Progenitor cell of endocrine pancreas (in vitro differentiated cells): Measurements from ENCODE around the gene NTN1. TPM values are rescaled to one million over a fixed set of nuclear protein-coding genes. Genes with fewer than 3 reads are reported as not detected.

Experiments
- DNase-seq: peaks from one replicate; pipeline ENCODE4 v3.0.0; 2021; ENCODE audit warnings: low spot score; ENCODE audit not compliant: unreplicated experiment
- H3K27ac Mint-ChIP-seq: 2 replicates; pipeline ENCODE4 v1.8.0; 2021; ENCODE audit warnings: mild to moderate bottlenecking, moderate library complexity, mixed read lengths
- H3K27me3 Mint-ChIP-seq: 2 replicates; pipeline ENCODE4 v1.8.0; 2021; ENCODE audit warnings: mixed read lengths
- H3K36me3 Mint-ChIP-seq: 2 replicates; pipeline ENCODE4 v1.8.0; 2022; ENCODE audit warnings: mixed read lengths; ENCODE audit not compliant: insufficient read depth
- H3K4me1 Mint-ChIP-seq: 2 replicates; pipeline ENCODE4 v1.8.0; 2021; ENCODE audit warnings: low read depth, mixed read lengths
- H3K4me3 Mint-ChIP-seq: 2 replicates; pipeline ENCODE4 v1.8.0; 2021; ENCODE audit warnings: low read depth, mild to moderate bottlenecking, moderate library complexity, mixed read lengths
- H3K9me3 Mint-ChIP-seq: 2 replicates; pipeline ENCODE4 v1.8.0; 2021; ENCODE audit warnings: low read depth, mixed read lengths
- total RNA-seq: library from RNA; stranded (reverse); gene quantifications from 2 replicates; pipeline ENCODE4 v1.2.1, GENCODE V29; 2021
- TF ChIP-seq, protein P1 (sequence below): fragments of 200-600 bp; sonication (generic); IDR thresholded peaks from one replicate; pipeline ENCODE4 v1.5.0; 2021; ENCODE audit warnings: antibody characterized with exemption, mild to moderate bottlenecking; ENCODE audit not compliant: unreplicated experiment

NTN1 gene
- total RNA-seq, 1 donor from 2014 or later = 4.4 TPM

DNA sequence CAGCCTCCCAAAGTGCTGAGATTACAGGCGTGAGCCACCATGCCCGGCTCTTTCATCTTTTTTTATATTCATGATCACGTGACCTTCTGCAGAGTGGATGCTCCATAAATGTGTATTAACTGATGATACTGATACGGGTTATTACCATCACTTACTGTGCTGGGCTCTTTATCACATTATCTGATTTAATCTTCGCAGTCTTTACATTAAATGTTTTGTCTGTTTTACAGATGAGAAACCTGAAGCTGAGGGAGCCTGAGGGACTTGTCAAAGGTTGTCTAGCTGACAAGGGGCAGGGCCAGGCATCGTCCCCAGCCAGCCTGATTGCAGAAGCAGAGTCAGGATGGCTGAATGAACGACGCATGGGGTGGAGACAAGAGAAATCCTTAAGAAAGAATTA lies 104.4 kb downstream of the NTN1 start:
- DNase-seq = no peak
- no peaks in the 10 kb centered on the region for H3K9me3 Mint-ChIP-seq
- H3K4me3 Mint-ChIP-seq = no peak overlapping the region
- H3K27ac Mint-ChIP-seq = no peak overlapping the region
- H3K27me3 Mint-ChIP-seq = peaks cover 83% of the 10 kb centered on the region
- H3K4me1 Mint-ChIP-seq = peaks cover 2% of the 10 kb centered on the region
- TF ChIP-seq, protein P1, sequence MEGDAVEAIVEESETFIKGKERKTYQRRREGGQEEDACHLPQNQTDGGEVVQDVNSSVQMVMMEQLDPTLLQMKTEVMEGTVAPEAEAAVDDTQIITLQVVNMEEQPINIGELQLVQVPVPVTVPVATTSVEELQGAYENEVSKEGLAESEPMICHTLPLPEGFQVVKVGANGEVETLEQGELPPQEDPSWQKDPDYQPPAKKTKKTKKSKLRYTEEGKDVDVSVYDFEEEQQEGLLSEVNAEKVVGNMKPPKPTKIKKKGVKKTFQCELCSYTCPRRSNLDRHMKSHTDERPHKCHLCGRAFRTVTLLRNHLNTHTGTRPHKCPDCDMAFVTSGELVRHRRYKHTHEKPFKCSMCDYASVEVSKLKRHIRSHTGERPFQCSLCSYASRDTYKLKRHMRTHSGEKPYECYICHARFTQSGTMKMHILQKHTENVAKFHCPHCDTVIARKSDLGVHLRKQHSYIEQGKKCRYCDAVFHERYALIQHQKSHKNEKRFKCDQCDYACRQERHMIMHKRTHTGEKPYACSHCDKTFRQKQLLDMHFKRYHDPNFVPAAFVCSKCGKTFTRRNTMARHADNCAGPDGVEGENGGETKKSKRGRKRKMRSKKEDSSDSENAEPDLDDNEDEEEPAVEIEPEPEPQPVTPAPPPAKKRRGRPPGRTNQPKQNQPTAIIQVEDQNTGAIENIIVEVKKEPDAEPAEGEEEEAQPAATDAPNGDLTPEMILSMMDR = no peak
- no peaks in the 10 kb centered on the region for H3K36me3 Mint-ChIP-seq

DNA sequence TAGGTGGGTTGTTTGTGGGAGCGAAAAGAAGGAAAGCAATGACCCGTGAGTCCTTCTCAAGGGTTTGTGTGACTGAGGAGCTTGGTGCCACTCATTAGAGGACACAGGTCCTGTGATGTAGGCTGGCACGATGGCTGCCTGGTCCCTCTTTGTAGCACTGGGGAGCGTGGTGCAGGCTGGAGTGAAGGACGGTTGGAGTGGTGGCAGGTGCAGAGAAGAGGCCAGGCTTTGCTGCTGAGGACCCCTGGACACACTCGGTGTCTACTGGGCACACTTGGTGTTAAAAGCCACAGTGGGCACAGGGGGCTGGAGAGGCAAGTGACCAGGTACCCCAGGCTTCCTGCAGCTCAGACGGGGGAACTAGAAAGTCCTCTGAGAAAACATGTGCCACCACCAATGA lies 106.0 kb downstream of the NTN1 start:
- Mint-ChIP-seq H3K27ac (no peak overlapping the region), H3K27me3 (peaks cover 82% of the 10 kb centered on the region), H3K4me1 (no peaks in the 10 kb centered on the region), H3K36me3 (no peaks in the 10 kb centered on the region), H3K4me3 (no peak overlapping the region), H3K9me3 (no peaks in the 10 kb centered on the region)
- TF ChIP-seq, protein P1 = no peak
- DNase-seq = no peak

GRCh38 chr17:9131371-9131770 lies 110.1 kb downstream of the NTN1 start:
- no peaks in the 10 kb centered on the region for H3K4me1 Mint-ChIP-seq
- TF ChIP-seq, protein P1 = no peak
- H3K27ac Mint-ChIP-seq = no peak overlapping the region
- no peaks in the 10 kb centered on the region for H3K36me3 Mint-ChIP-seq
- no peak overlapping the region for H3K4me3 Mint-ChIP-seq
- no peaks in the 10 kb centered on the region for H3K9me3 Mint-ChIP-seq
- peaks cover 82% of the 10 kb centered on the region for H3K27me3 Mint-ChIP-seq
- no peak for DNase-seq

DNA sequence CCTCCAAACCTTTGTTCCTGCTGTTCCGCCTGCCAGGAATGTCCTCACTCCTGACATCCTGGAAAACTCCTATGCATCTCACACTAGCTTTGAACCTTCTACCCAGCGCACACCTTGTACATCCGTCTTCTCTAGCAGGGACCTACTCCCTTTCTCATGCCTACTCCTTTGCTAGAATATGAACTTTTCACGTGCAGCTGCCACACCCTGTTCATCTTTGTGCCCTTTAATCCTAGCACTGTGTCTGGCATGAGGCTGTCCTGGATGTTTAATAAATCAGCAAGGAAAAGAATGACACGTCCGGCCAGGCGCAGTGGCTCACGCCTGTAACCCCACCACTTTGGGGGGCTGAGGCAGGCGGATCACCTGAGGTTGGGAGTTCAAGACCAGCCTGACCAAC lies 111.0 kb downstream of the NTN1 start:
- DNase-seq = no peak
- TF ChIP-seq, protein P1 = no peak
- Mint-ChIP-seq H3K4me3 (no peak overlapping the region), H3K27ac (no peak overlapping the region), H3K36me3 (no peaks in the 10 kb centered on the region), H3K27me3 (peaks cover 82% of the 10 kb centered on the region), H3K9me3 (no peaks in the 10 kb centered on the region), H3K4me1 (peaks cover 4% of the 10 kb centered on the region)

DNA sequence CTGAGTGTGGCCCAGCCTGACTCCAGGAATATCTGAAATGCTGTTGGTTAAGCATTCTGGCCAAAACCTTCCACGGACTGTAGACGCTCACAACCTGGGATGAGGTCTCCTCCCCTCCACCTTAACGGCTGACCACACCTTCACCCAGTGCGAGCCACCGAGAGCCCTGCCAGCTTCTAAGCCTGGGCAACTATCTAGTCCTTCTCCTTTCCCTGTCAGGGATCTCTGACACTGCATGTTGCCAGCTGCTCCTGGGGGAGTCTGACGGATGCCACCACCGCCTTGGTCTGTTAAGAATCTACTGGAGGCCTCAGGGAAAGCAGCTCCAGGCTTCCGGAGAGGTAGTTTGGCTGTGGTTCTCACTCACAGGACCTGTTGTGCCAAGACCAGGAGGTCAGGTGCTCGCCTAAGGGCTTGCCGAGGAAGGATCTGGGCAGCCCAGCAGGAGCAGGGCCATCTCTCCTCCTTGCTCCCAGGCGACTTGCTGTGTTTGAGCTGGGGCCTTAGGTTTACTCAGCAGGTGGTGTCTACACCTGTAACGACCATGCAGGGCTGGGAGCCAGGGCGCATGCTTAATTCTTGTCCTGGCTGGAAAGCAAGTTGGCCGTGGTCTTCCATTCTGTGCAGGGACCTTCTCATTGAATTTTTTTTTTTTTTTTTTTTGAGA lies 111.8 kb downstream of the NTN1 start:
- Mint-ChIP-seq H3K9me3 (no peaks in the 10 kb centered on the region), H3K36me3 (no peaks in the 10 kb centered on the region), H3K27me3 (peaks cover 80% of the 10 kb centered on the region), H3K4me3 (no peak overlapping the region), H3K4me1 (peaks cover 4% of the 10 kb centered on the region), H3K27ac (no peak overlapping the region)
- TF ChIP-seq, protein P1 = no peak
- DNase-seq = no peak
